T47D (cell line): Measurements from ENCODE around the gene CRYAB.
A peak's percentile ranks its signal among the peaks of the same experiment; 100 is the strongest.
"Not testable (repeated sequence)": the region's sequence is repeated elsewhere in the genome, so short reads cannot be mapped to it uniquely, and the experiment has no call there.

Source experiments
- DNase-seq, 2 experiments: peaks; one replicate each; pipeline versions ENCODE4 v3.0.0 to v3.0.0-alpha.2; 2011 to 2012; ENCODE audit warnings: low read depth in 1 of 2, low spot score in 1 of 2
- JUND ChIP-seq: IDR thresholded peaks from 2 replicates; pipeline ENCODE4 v1.6.1; 2012; ENCODE audit warnings: low read depth
- in situ Hi-C: cut with HindIII; loops from 2 replicates; pipeline ENCODE4 v1.10.0; 2016; ENCODE audit warnings: low sequenced_read_pairs, low pct_unique_long_range_greater_than_20kb

The CRYAB gene

GRCh38 chr11:111913031-111913861 lies 1.7 kb upstream of the CRYAB start:
- TF ChIP-seq JUND = no peak
- DNase-seq = no peak
- in situ Hi-C loops = no loop called here

DNA sequence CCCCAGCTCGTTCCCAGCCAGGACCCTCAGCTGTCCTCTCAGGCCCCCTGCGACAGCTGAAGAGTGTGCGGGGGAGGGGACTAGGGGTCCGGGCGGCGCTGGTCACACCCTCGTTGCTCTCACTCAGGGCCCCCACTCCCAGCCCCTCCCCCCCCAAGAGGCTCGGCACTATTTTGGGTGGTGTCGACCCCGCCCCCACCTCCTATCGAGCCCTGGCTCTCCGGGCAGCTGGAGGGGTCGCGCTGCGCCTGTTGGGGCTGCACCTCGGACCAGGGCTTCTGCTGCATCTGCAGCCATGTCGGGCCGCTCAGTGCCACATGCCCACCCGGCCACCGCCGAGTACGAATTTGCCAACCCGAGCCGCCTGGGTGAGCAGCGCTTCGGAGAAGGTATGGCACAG lies 965 bp upstream of the CRYAB start, which contains the start of gene HSPB2:
TSS of gene HSPB2 (plus strand) at position 200 of the 400 bp plus-strand sequence. CDS start at position 296, 96 bp downstream.
- TF ChIP-seq JUND = no peak
- in situ Hi-C loops = no loop called here
- no peak for DNase-seq

GRCh38 chr11:111910676-111911562 lies 651 bp downstream of the CRYAB start:
- TF ChIP-seq JUND = no peak
- in situ Hi-C loops = no loop called here
- peak in 1 of 2 experiments; percentile 9 for DNase-seq

- in situ Hi-C loops = no loop called here
- TF ChIP-seq JUND = no peak
- DNase-seq = peak in 1 of 2 experiments; percentile 16
Measured at GRCh38 chr11:111909378-111909777, 2.2 kb downstream of the CRYAB start.

DNA sequence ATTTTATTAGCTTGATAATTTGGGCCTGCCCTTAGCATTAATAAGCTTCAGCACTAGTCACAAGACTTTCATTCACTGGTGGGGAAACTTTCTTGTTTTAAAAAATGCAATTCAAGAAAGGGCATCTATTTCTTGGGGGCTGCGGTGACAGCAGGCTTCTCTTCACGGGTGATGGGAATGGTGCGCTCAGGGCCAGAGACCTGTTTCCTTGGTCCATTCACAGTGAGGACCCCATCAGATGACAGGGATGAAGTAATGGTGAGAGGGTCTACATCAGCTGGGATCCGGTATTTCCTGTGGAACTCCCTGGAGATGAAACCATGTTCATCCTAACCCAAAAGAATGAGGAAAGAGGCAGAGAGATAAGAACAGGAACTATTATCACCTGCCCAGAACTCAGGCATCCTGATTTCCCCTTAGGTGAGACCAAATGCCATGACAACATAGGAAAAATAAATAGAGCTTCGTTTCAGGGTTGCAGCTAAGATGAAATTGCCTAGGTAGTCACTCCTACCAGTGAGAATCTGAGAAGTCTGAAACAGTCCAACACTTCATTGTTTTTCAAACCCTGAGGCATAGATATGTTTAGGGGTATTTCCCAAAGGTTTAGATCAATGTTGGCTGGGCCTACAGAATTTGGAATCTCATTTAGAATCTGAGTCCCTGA lies 2.8 kb downstream of the CRYAB start:
- DNase-seq = peak in 1 of 2 experiments; percentile 20
- in situ Hi-C loops = no loop called here
- TF ChIP-seq JUND = no peak

GRCh38 chr11:111906680-111907079 lies 4.9 kb downstream of the CRYAB start:
- in situ Hi-C loops = no loop called here
- no peak for DNase-seq
- TF ChIP-seq JUND = no peak

GRCh38 chr11:111905411-111905810 lies 6.2 kb downstream of the CRYAB start:
- TF ChIP-seq JUND = no peak
- in situ Hi-C loops = no loop called here

DNA sequence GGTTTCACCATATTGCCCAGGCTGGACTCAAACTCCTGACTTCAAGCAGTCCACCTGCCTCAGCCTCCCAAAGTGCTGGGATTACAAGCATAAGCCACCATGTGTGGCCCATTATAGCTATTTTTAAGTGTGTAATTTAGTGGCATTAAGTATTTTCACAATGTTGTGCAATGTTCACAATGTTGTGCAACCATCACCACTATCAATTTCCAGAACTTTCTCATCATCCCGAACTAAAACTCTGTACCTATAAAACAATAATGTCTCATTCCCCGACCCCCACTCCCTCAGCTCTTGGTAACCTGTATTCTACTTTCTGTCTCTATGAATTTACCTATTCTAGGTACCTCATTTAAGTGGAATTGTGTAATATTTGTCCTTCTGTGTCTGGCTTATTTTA lies 24.7 kb downstream of the CRYAB start:
- in situ Hi-C loops = no loop called here
- no peak for DNase-seq
- TF ChIP-seq JUND = no peak

More at GRCh38 chr11:111905411-111905810, 6.2 kb downstream of the CRYAB start:
- DNase-seq = no peak

DNA sequence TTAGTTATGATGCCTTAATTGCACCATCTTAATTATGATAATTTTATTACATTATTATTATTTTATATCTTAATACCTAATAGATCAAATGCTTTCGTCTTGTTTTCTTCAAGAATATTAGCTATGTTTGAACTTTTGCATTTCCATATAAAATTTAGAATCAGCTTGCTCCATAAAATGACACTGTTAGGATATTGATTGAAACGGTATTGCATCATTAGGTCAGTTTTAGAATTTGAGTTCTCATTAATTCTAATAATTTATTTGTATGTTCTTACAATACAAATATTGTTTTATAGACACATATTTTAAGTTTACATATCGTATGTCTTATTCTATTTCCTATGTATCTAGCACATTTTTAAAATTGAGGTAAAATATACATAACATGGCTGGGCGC lies 25.5 kb downstream of the CRYAB start:
- no peak for DNase-seq
- TF ChIP-seq JUND = no peak
- in situ Hi-C loops = no loop called here

GRCh38 chr11:111885053-111885452 lies 26.5 kb downstream of the CRYAB start:
- DNase-seq, in situ Hi-C loops: not testable (repeated sequence)

DNA sequence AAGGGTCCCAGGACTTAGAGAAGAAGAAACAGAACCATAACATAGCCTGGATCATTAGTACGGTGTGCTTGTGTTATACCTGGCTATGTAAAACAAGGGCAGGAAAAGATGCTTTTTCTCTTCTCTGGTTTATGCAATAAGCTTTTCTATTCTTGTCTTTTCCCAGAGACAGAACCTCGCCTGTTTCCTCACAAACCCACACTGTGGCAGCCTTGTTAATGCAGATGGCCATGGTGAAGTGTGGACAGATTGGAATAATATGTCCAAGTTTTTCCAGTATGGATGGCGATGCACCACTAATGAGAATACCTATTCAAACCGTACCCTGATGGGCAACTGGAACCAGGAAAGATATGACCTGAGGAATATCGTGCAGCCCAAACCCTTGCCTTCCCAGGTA lies 29.4 kb downstream of the CRYAB start:
- in situ Hi-C loops = no loop called here
- TF ChIP-seq JUND = no peak
- no peak for DNase-seq

DNA sequence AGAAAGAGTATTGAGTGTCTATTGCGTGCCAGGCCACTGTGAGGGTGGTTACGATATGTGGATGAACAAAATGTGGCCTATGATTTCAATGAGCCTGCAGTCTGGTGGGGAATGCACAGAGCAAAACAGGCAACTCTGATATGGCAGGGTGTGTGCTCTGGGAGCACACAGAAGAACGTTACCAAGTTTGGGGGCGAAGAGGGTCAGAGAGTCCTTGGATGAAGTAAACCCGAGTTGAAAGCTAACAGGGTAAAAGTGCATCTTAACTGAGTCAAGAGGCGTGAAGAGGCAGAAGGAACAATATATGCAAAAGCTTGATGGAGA lies 32.0 kb downstream of the CRYAB start:
- no peak for TF ChIP-seq JUND
- no peak for DNase-seq
- in situ Hi-C loops = no loop called here
